HepG2 (cell line): ENCODE data around the gene NODAL. TPM values are rescaled to one million over a fixed set of nuclear protein-coding genes. Genes with fewer than 3 reads are reported as not detected.

Experiments
- E2F1 ChIP-seq: sonication (generic); formaldehyde crosslinking; IDR thresholded peaks from 2 replicates; pipeline ENCODE4 v1.5.0; 2020; ENCODE audit warnings: missing genetic modification reagents
- HOXD1 ChIP-seq: sonication (generic); formaldehyde crosslinking; IDR thresholded peaks from 2 replicates; pipeline ENCODE4 v1.5.0; 2020; ENCODE audit warnings: missing genetic modification reagents
- PAXIP1 ChIP-seq: sonication (generic); formaldehyde crosslinking; conservative IDR thresholded peaks from 2 replicates; pipeline ENCODE4 v1.4.0; 2020; ENCODE audit warnings: mild to moderate bottlenecking, missing genetic modification reagents, moderate library complexity
- PCBP2 ChIP-seq: fragments of 200-400 bp; formaldehyde crosslinking; optimal IDR thresholded peaks from 2 replicates; pipeline ENCODE3; 2018; ENCODE audit warnings: low read length, low read depth; ENCODE audit not compliant: poor library complexity, severe bottlenecking
- RARA ChIP-seq: IDR thresholded peaks from 2 replicates; pipeline ENCODE4 v1.6.1; 2016; ENCODE audit warnings: missing genetic modification reagents, missing compliant biosample characterization
- RARG ChIP-seq: sonication (generic); formaldehyde crosslinking; IDR thresholded peaks from 2 replicates; pipeline ENCODE4 v1.4.0; 2020; ENCODE audit warnings: low read depth, mild to moderate bottlenecking, missing genetic modification reagents
- RXRB ChIP-seq: IDR thresholded peaks from 2 replicates; pipeline ENCODE4 v1.6.1; 2016; ENCODE audit warnings: borderline replicate concordance, missing genetic modification reagents, missing compliant biosample characterization
- SMAD1 ChIP-seq: sonication (generic); formaldehyde crosslinking; IDR thresholded peaks from 2 replicates; pipeline ENCODE4 v1.4.0; 2020; ENCODE audit warnings: missing genetic modification reagents, low read depth, mild to moderate bottlenecking, borderline replicate concordance
- TCF12 ChIP-seq, 2 experiments: fragments of 450-650 bp in 1 of 2; sonication (generic) in 1 of 2; formaldehyde crosslinking in 1 of 2; IDR thresholded peaks; 2 replicates each; pipeline versions ENCODE4 v1.6.1 to v1.8.0; 2017 to 2022; ENCODE audit warnings: antibody characterized with exemption in 1 of 2, mild to moderate bottlenecking in 1 of 2, missing genetic modification reagents in 1 of 2, moderate library complexity in 1 of 2
- ZNF331 ChIP-seq: sonication (generic); formaldehyde crosslinking; IDR thresholded peaks from 2 replicates; pipeline ENCODE4 v1.4.0; 2020; ENCODE audit warnings: missing genetic modification reagents
- polyA plus RNA-seq, 8 experiments: library from polyadenylated mRNA; depleted of rRNA in 3 of 8; stranded (reverse) in 7 of 8; unstranded in 1 of 8; fragments of >200 nt; fragmentation: Illumina TruSeq in 4 of 8; extraction: Trizol in 4 of 8; gene quantifications; 2 replicates each; pipeline versions ENCODE4 v1.2.1 to v1.2.3, GENCODE V29; 2011 to 2016; ENCODE audit warnings: low read depth in 4 of 8, missing spikeins in 1 of 8, mixed read lengths in 1 of 8; ENCODE audit not compliant: insufficient read depth in 1 of 8
- total RNA-seq, 5 experiments: library from RNA; depleted of rRNA; stranded (reverse); fragments of >200 nt; fragmentation: Illumina TruSeq; extraction: Trizol; gene quantifications; 2 replicates each; pipeline ENCODE4 v1.2.3, GENCODE V29; 2016; ENCODE audit warnings: low read depth in 1 of 5
- TF ChIP-seq, protein P1 (sequence below): sonication (generic); formaldehyde crosslinking; IDR thresholded peaks from 2 replicates; pipeline ENCODE4 v1.5.0; 2020; ENCODE audit warnings: mild to moderate bottlenecking, missing genetic modification reagents, borderline replicate concordance
- TF ChIP-seq, protein P2 (sequence below): sonication (generic); formaldehyde crosslinking; IDR thresholded peaks from 2 replicates; pipeline ENCODE4 v1.5.1; 2020; ENCODE audit warnings: mild to moderate bottlenecking, missing genetic modification reagents, borderline replicate concordance

The NODAL gene
- total and polyA plus RNA-seq, 2 of the 13 experiments (the other 11 are each of a cell fraction or from before 2014, with no cell fraction given): not detected

GRCh38 chr10:70442332-70442988 lies 979 bp upstream of the NODAL start (continued):
- TF ChIP-seq TCF12 (IDR thresholded peaks at IDR 0.05) (no peak), TCF12 (CRISPR knock-in tag; IDR thresholded peaks at IDR 0.05) (0 out of 2 replicates have a peak, but pooled peaks have one; percentile 17), ZNF331 (CRISPR knock-in tag) (0 out of 2 replicates have a peak, but pooled peaks have one; percentile 27), PAXIP1 (CRISPR knock-in tag) (peak; percentile 82), RARG (CRISPR knock-in tag) (no peak), HOXD1 (CRISPR knock-in tag) (0 out of 2 replicates have a peak, but pooled peaks have one; percentile 39), RARA (CRISPR knock-in tag) (peak; percentile 83), SMAD1 (CRISPR knock-in tag) (no peak), PCBP2 (no peak), RXRB (CRISPR knock-in tag) (peak; percentile 71), E2F1 (CRISPR knock-in tag) (no peak)
- TF ChIP-seq, protein P1, sequence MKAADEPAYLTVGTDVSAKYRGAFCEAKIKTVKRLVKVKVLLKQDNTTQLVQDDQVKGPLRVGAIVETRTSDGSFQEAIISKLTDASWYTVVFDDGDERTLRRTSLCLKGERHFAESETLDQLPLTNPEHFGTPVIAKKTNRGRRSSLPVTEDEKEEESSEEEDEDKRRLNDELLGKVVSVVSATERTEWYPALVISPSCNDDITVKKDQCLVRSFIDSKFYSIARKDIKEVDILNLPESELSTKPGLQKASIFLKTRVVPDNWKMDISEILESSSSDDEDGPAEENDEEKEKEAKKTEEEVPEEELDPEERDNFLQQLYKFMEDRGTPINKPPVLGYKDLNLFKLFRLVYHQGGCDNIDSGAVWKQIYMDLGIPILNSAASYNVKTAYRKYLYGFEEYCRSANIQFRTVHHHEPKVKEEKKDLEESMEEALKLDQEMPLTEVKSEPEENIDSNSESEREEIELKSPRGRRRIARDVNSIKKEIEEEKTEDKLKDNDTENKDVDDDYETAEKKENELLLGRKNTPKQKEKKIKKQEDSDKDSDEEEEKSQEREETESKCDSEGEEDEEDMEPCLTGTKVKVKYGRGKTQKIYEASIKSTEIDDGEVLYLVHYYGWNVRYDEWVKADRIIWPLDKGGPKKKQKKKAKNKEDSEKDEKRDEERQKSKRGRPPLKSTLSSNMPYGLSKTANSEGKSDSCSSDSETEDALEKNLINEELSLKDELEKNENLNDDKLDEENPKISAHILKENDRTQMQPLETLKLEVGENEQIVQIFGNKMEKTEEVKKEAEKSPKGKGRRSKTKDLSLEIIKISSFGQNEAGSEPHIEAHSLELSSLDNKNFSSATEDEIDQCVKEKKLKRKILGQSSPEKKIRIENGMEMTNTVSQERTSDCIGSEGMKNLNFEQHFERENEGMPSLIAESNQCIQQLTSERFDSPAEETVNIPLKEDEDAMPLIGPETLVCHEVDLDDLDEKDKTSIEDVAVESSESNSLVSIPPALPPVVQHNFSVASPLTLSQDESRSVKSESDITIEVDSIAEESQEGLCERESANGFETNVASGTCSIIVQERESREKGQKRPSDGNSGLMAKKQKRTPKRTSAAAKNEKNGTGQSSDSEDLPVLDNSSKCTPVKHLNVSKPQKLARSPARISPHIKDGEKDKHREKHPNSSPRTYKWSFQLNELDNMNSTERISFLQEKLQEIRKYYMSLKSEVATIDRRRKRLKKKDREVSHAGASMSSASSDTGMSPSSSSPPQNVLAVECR (CRISPR knock-in tag): peak; percentile 37; the same call in 1 of the 2 replicates
- TF ChIP-seq, protein P2, sequence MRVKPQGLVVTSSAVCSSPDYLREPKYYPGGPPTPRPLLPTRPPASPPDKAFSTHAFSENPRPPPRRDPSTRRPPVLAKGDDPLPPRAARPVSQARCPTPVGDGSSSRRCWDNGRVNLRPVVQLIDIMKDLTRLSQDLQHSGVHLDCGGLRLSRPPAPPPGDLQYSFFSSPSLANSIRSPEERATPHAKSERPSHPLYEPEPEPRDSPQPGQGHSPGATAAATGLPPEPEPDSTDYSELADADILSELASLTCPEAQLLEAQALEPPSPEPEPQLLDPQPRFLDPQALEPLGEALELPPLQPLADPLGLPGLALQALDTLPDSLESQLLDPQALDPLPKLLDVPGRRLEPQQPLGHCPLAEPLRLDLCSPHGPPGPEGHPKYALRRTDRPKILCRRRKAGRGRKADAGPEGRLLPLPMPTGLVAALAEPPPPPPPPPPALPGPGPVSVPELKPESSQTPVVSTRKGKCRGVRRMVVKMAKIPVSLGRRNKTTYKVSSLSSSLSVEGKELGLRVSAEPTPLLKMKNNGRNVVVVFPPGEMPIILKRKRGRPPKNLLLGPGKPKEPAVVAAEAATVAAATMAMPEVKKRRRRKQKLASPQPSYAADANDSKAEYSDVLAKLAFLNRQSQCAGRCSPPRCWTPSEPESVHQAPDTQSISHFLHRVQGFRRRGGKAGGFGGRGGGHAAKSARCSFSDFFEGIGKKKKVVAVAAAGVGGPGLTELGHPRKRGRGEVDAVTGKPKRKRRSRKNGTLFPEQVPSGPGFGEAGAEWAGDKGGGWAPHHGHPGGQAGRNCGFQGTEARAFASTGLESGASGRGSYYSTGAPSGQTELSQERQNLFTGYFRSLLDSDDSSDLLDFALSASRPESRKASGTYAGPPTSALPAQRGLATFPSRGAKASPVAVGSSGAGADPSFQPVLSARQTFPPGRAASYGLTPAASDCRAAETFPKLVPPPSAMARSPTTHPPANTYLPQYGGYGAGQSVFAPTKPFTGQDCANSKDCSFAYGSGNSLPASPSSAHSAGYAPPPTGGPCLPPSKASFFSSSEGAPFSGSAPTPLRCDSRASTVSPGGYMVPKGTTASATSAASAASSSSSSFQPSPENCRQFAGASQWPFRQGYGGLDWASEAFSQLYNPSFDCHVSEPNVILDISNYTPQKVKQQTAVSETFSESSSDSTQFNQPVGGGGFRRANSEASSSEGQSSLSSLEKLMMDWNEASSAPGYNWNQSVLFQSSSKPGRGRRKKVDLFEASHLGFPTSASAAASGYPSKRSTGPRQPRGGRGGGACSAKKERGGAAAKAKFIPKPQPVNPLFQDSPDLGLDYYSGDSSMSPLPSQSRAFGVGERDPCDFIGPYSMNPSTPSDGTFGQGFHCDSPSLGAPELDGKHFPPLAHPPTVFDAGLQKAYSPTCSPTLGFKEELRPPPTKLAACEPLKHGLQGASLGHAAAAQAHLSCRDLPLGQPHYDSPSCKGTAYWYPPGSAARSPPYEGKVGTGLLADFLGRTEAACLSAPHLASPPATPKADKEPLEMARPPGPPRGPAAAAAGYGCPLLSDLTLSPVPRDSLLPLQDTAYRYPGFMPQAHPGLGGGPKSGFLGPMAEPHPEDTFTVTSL: 0 out of 2 replicates have a peak, but pooled peaks have one; percentile 43
